ENCODE data around the gene ATP11B.

DNA sequence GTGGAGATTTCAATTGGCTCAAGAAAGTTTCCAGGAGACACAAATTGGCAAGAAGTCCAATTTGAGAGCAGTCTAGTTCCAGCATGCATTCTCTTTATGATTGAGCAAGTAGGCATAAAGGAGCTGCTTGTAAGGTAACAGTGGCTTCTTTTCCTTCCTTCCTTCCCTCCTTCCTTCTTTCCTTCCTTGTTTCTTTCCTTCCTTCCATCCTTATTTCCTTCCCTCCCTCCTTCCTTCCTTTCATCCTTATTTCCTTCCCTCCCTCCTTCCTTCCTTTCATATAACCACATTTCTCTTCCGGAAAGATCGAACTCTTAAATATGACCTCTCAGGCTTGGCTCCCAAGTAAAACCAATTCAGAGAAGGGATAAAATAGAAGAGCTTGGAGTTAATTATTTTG is 29.4 kb upstream of the ATP11B start:
- TF ChIP-seq FOXP2 (optimal IDR thresholded peaks at IDR 0.05; ENCODE audit: control extremely low read depth, extremely low read length, insufficient read depth): no peak
- no peak for TF ChIP-seq POLR2AphosphoS5 (IDR thresholded peaks at IDR 0.05; ENCODE audit: borderline replicate concordance, low read depth, low read length)
- no peak for TF ChIP-seq EZH2 (IDR thresholded peaks at IDR 0.05)
